Adrenal gland (tissue), 12 donors: Measurements from ENCODE around the gene ARHGAP21. TPM values are rescaled to one million over a fixed set of nuclear protein-coding genes. Genes with fewer than 3 reads are reported as not detected.

Source experiments
- polyA plus RNA-seq, 3 donors: library from polyadenylated mRNA; stranded (reverse); fragments of 200-250 nt in 2 of 3; fragments of 350-450 nt in 1 of 3; fragmentation: Illumina TruSeq in 1 of 3; extraction: RNeasy Lipid Tissue Mini Kit (QIAGEN cat#74804) in 1 of 3; gene quantifications; one replicate each; pipeline ENCODE4 v1.2.3, GENCODE V29; 2013 to 2014
- small RNA-seq, 2 donors: library from RNA; depleted of rRNA; stranded (forward); fragments of <200 nt; gene quantifications; one replicate each; pipeline ENCODE3, GENCODE V24; 2016
- total RNA-seq, 9 donors: library from RNA; depleted of rRNA in 4 of 9; stranded (reverse); fragments of >200 nt in 4 of 9; fragments of 120-200 nt in 1 of 9; fragmentation: NEBNext Ultra II Directional in 1 of 9; extraction: Animal tissue kit (Norgen Biotek cat#: 25700) in 1 of 9; gene quantifications; one replicate each; pipeline versions ENCODE4 v1.1.0 to v1.2.4, GENCODE V29; 2013 to 2023
- donor health status: healthy with polysubstance abuse.
- donor health status: Bipolar disorder and iron deficiency.
- donor health status: DM: yes; HTN: yes; CAD: no.
- donor health status: DM: no; HTN: no; CAD: no.
- donor health status: DM: no; HTN: no; CAD: no.
- donor health status: DM: yes; HTN: yes; CAD: no.

The ARHGAP21 gene
- total and polyA plus RNA-seq, 12 donors = 45.2 to 160 (median 107) TPM

Small RNAs within 50 kb of the gene (small RNA-seq; reads per million reads assigned to genes)
- gene RNA5SP305 = 0 reads per million in 2 donors

Other genes with a start within 250 kb of the ARHGAP21 start
- 10 to 100 TPM; 14.9 to 56.5 (median 29.0) TPM for gene PRTFDC1, start 228.7 kb upstream of the ARHGAP21 start, total RNA-seq
- 10 to 100 TPM; 13.5 to 28.8 (median 24.4) TPM for gene PRTFDC1, start 228.7 kb upstream of the ARHGAP21 start, polyA plus RNA-seq